GM21717 (cell line): Measurements from ENCODE around the gene ADAM8.
A peak's percentile ranks its signal among the peaks of the same experiment; 100 is the strongest.

ENCODE experiments used
- ATAC-seq: cut with Tn5 transposase; IDR thresholded peaks from one replicate; pipeline ENCODE4 v1.9.1; 2021; ENCODE audit warnings: mild to moderate bottlenecking, moderate library complexity; ENCODE audit not compliant: unreplicated experiment

Gene ADAM8

DNA sequence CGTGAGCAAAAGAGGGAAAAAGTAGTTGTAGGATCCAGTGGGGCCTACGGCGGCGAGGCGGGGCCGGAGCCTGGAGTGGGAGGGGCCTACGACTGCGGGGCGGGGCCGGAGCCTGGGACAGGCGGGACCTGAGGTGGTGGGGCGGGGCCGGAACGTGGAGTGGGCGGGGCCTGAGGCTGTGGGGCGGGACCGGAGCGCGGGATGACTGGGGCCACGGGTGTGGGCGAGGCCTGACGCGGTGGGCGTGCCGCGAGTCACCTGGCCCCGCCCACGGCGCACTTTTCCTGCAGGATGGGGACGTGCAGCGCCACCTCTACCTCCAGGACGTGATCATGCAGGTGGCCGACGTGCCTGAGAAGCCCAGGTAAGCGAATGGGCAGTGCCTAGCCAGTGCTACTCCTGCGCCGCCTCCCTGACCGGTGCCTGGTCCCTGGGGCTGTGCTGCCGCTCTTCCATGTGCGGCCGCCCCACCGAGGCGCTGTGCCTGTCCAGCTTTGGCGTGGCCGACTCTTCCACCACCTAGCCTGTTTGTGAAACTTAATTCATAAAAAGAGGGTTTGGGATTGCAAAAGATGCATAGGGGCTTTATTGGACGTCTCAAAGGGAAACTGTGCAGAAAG lies 32.5 kb upstream of the ADAM8 start:
- ATAC-seq, result peak; percentile 62

GRCh38 chr10:133308421-133309099 lies 31.9 kb upstream of the ADAM8 start, which contains the start of the genes TUBGCP2 and ZNF511:
Gene TUBGCP2, minus strand, starts transcription at chr10:133308872. Its CDS starts 5,931 bp downstream, at chr10:133302941.
Gene ZNF511, plus strand, starts transcription at chr10:133308914. Its CDS starts 30 bp downstream, at chr10:133308944.
- ATAC-seq, result peak; percentile 86

- ATAC-seq, result peak; percentile 42
These were observed 31.2 kb upstream of the ADAM8 start for GRCh38 chr10:133307776-133308420.

DNA sequence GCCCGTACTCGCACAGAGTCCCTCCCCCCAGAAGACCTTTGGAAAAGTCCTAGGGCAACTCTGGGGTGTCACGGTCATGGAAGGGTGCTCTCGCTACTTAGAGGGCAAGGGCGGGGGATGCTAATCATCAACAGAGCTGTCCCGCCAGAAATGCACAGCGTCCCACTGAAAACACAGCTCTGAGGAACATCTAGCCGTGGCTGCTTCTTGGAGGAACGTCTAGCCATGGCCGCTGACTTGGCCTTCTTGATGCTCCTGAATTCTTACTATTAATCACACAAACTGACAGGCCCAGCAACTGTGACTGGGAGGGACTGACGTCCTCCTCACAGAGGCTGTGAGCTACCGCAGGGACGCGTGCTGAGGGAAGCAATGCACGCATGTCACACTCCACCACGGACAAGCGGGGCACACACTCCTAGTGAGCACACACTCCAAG lies 30.3 kb upstream of the ADAM8 start:
- ATAC-seq, result no peak

GRCh38 chr10:133306097-133306476 lies 29.4 kb upstream of the ADAM8 start:
- no peak for ATAC-seq

GRCh38 chr10:133303206-133303605 lies 26.5 kb upstream of the ADAM8 start:
- ATAC-seq, result no peak

DNA sequence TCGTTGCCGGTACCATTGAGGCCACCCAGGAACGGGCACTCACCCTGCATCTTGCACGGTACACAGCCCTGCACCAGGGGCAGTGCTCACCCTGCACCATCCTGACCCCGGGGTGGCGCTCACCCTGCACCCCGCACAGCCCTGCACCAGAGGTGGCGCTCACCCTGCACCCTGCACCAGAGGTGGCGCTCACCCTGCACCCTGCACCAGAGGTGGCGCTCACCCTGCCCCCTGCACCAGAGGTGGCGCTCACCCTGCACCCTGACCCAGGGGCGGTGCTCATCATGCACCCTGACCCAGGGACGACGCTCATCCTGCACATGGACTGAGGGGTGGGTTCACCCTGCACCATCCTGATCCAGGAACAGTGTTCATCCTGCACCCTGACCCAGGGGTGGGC lies 25.6 kb upstream of the ADAM8 start:
- ATAC-seq, result no peak

- ATAC-seq, result no peak
These were observed 23.1 kb upstream of the ADAM8 start for GRCh38 chr10:133299738-133300137.

GRCh38 chr10:133299224-133299623 lies 22.6 kb upstream of the ADAM8 start:
- no peak for ATAC-seq

DNA sequence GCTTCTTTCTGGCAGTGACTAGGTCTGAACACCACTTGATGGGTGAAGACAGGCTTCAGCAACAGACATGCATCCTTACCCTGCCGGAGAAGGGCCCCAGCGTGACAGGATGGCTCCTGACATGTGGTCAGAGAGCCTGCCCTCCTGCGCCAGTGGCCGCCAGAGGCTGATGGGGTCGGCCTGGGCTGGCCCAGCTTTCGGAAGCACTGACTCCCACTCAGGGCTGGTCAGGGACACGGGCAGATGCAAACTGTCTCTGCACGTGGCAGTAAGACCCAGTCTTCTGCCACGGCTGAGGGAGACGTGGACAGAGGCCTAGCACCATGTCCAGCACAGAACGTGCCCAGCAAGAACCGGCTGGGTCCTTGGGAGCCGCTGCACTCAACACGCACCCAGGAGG lies 21.8 kb upstream of the ADAM8 start:
- no peak for ATAC-seq

DNA sequence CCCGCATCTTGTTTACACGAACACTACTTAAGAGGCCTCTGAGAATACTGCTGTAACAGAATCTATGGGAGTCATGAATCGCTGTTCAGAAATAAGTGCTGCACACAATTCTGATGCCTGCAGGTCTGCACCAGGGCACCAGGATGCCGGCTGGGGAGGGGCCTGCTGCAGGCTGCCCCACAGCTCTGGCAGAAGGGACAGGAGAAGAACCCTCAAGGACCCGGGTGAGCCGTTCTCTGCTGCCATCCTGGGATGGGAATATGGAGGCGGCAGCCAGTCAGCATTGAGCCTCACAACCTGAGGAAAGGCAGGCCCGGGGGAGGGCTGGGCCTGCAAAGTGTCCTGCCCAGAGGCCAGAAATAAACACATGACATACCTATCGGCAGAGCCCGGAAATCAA lies 20.8 kb upstream of the ADAM8 start:
- no peak for ATAC-seq

- no peak for ATAC-seq
These were observed 19.0 kb upstream of the ADAM8 start for GRCh38 chr10:133295426-133296320.

- ATAC-seq, result no peak
These were observed 17.5 kb upstream of the ADAM8 start for GRCh38 chr10:133294189-133294588.

GRCh38 chr10:133293810-133294119 lies 17.1 kb upstream of the ADAM8 start:
- no peak for ATAC-seq

DNA sequence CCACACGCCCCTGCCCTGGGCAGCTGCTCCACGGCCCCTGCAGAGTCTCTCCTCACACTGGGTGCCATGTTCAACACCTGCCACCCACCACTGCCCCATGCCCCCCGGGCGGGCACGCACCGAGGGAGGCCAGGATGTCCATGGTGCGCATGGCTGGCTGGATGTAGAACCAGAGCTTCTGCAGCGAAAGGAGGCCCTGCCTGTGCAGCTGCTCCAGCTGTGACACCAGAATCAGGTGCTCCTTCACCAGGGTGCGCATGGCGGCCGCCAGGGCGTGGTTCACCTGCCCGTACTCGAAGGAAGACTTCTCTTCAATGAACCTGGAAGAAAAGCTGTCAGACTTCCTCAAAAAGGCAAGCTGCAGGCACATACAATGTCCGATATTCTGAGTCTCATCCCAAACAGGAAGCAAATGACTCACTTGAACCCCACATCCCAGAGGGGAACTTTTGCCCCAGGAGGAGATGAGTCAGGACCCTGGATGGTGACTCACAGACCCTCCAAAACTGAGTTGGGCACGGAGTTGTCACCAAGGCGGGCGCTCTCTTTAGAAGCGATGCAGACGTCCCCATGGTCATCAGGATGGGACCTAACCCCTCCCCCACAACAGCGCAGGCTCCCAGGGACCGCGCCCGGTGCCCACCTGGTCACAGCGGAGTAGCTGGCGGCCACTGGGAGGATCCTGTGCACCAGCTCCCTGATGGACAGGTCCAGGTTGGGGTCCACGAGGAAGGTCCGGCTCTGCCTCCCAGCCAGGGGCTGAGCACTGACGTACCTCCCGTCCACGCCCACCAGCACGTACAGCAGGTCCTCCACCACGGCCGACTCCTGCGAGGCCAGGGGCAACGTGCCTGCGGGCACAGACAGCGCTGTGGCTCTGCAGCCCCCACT lies 16.5 kb upstream of the ADAM8 start:
- ATAC-seq, result no peak

GRCh38 chr10:133289761-133290160 lies 13.1 kb upstream of the ADAM8 start:
- ATAC-seq, result no peak

DNA sequence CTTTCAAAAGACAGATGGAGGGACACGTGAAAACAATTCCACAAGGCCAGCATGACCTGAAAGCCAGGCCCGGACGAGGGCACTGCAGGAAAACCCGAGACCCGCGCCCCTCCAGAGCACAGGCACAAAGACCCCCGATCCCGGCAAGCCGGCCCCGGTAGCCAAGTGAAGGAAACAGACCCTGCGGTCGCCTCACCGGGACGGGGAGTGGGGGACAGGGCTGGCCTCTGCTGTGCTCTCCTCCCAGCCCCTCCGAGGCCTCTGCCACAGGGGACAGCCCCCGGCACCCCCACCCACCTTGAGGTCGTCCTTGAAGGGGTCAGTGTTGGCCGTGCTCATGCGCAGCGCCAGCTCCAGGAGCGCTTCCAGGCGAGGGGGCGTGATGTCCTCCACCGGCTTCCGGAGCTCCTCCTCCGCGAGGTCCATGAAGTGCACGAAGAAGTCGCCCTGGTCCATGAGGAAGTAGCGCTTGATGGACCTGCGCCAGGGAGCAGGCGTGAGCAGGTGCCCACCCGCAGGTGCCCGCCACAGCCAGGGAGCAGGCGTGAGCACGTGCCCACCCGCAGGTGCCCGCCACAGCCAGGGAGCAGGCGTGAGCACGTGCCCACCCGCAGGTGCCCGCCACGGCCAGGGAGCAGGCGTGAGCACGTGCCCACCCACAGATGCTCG lies 11.3 kb upstream of the ADAM8 start:
- ATAC-seq, result no peak

- no peak for ATAC-seq
These were observed 9.7 kb upstream of the ADAM8 start for GRCh38 chr10:133286366-133286765.

GRCh38 chr10:133285217-133285616 lies 8.5 kb upstream of the ADAM8 start:
- ATAC-seq, result no peak

DNA sequence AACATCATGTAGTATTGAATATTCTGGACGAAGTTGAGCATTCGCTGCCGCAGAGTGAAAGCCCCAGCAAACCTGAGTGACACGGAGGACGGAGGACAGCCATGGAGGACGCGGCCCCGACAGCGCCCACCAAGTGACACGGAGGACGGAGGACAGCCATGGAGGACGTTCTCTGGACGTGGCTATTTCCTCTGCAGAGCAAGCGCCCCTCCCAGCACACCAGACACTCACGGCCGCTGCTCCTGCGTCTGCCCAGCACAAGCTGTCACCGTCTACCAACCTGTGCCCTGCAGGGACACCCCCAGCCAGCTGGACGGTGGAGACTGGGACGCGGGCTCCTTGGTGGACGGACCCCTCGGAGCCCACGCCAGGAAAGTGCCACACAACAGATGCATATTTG lies 7.3 kb upstream of the ADAM8 start:
- no peak for ATAC-seq
